Measurements from ENCODE around the gene GSE1. TPM values are rescaled to one million over a fixed set of nuclear protein-coding genes. Genes with fewer than 3 reads are reported as not detected.

GSE1 gene
- total RNA-seq, 3 donors from 2014 or later = 52.3 to 105 (median 60.7) TPM

DNA sequence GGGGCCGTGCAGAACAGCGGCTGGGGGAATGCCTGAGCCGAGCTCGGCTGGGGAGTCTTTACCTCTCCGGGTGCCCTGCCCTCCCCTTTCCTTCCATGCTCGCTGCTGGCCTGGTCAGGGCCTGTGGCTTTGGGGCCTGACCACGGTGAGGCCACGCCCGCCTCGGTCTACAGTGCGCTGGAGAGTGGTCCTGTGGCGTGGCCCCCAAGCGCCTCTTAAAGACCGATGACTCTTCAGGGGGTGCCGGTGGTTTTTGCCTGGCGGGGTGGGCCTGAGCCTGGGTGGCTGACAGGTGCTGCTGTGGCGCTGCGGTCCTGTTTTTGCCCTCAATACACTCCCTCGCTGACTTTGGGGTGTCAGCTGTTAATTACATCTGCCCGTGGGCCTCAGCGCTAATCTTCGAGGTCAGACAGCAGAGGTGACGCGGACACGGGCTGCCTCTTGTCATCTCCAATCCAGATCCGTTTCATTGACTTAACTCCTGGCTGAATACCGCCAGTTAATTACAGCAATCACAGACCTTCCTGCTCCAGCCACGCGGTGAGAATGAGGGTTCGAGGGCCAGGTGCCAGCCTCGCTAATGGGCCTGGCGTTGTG is 29.7 kb downstream of the GSE1 start:
- H3K4me1 ChIP-seq = peaks cover 0 to 19% of the 10 kb centered on the region in 2 donors
- H3K27ac ChIP-seq = no peak overlapping the region

DNA sequence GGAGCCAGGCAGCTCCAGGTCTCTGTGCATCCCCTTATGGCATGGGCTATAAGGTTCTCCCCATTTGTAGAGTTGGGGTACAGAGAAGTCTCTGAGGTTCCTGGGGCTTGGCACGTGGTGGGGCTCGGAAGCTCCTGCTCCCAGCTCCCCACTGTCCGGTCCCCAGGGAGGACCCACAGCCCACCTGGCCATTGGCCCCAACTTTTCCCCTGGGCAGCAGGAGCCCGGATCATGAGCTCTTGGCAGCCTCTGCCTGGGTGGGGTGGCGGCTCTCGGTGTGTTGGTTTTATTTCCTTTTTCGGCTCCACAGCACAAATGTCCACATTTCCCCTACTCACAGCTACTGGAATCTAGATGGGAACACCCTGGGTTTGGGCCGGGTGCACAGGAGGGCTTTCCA is 30.5 kb downstream of the GSE1 start:
- Histone ChIP-seq H3K36me3 (no peaks in the 10 kb centered on the region), H3K9me3 (no peaks in the 10 kb centered on the region), H3K4me3 (no peak overlapping the region), H3K27ac (no peak overlapping the region), H3K4me1 (peaks cover 0 to 19% of the 10 kb centered on the region in 2 donors), H3K27me3 (no peaks in the 10 kb centered on the region)
- intact Hi-C loops (cut with DNase I; ENCODE audit: low total_unique reads) = no loop called here
- DNase-seq (ENCODE audit: low spot score in 2 of 2) = no peak
- no peak for TF ChIP-seq POLR2AphosphoS5 (IDR thresholded peaks at IDR 0.05)
- TF ChIP-seq, protein P1, sequence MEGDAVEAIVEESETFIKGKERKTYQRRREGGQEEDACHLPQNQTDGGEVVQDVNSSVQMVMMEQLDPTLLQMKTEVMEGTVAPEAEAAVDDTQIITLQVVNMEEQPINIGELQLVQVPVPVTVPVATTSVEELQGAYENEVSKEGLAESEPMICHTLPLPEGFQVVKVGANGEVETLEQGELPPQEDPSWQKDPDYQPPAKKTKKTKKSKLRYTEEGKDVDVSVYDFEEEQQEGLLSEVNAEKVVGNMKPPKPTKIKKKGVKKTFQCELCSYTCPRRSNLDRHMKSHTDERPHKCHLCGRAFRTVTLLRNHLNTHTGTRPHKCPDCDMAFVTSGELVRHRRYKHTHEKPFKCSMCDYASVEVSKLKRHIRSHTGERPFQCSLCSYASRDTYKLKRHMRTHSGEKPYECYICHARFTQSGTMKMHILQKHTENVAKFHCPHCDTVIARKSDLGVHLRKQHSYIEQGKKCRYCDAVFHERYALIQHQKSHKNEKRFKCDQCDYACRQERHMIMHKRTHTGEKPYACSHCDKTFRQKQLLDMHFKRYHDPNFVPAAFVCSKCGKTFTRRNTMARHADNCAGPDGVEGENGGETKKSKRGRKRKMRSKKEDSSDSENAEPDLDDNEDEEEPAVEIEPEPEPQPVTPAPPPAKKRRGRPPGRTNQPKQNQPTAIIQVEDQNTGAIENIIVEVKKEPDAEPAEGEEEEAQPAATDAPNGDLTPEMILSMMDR (IDR thresholded peaks at IDR 0.05) = no peak
- no peak for TF ChIP-seq POLR2A (IDR thresholded peaks at IDR 0.05)

More for the DNA sequence above, 29.7 kb downstream of the GSE1 start:
- DNase-seq (ENCODE audit: low spot score in 2 of 2) = no peak
- no peak overlapping the region for H3K4me3 ChIP-seq
- no peaks in the 10 kb centered on the region for H3K9me3 ChIP-seq
- intact Hi-C loops (cut with DNase I; ENCODE audit: low total_unique reads) = no loop called here
- H3K36me3 ChIP-seq = no peaks in the 10 kb centered on the region
- no peaks in the 10 kb centered on the region for H3K27me3 ChIP-seq
- TF ChIP-seq, protein P1 (IDR thresholded peaks at IDR 0.05) = no peak
- no peak for TF ChIP-seq POLR2AphosphoS5 (IDR thresholded peaks at IDR 0.05)

DNA sequence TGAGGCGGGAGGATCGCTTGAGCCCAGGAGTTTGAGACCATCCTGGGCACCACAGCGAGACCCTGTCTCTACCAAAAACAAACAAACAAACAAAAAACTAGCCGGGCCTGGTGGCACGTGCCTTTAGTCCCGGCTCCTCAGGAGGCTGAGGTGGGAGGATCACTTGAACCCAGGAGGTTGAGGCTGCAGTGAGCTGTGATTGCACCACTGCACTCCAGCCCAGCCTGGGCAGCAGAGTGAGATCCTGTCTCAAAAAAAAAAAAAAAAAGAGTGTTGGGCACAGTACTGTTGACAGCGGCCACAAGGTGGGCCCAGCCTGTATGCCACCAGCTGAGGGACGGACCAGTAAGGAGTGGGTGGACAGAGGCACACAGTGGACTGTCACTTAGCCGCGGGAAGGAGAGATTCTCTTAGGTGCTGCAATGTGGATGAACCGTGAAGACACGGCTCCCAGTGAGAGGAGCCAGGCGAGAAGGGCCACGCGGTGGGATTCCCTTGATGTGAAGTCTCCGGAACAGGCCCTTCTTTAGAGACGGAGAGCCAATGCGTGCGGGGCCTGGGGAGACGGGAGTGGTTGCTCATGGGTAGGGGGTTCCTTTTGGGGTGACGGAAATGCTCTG is 31.1 kb downstream of the GSE1 start:
- no peaks in the 10 kb centered on the region for H3K27me3 ChIP-seq
- TF ChIP-seq POLR2AphosphoS5 (IDR thresholded peaks at IDR 0.05) (no peak), POLR2A (IDR thresholded peaks at IDR 0.05) (no peak)
- TF ChIP-seq, protein P1 (IDR thresholded peaks at IDR 0.05) = no peak
- no peak for DNase-seq (ENCODE audit: low spot score in 2 of 2)
- no peaks in the 10 kb centered on the region for H3K9me3 ChIP-seq
- H3K4me3 ChIP-seq = no peak overlapping the region
- peaks cover 0 to 18% of the 10 kb centered on the region in 2 donors for H3K4me1 ChIP-seq
- intact Hi-C loops (cut with DNase I; ENCODE audit: low total_unique reads) = no loop called here
- no peak overlapping the region for H3K27ac ChIP-seq
- H3K36me3 ChIP-seq = no peaks in the 10 kb centered on the region

DNA sequence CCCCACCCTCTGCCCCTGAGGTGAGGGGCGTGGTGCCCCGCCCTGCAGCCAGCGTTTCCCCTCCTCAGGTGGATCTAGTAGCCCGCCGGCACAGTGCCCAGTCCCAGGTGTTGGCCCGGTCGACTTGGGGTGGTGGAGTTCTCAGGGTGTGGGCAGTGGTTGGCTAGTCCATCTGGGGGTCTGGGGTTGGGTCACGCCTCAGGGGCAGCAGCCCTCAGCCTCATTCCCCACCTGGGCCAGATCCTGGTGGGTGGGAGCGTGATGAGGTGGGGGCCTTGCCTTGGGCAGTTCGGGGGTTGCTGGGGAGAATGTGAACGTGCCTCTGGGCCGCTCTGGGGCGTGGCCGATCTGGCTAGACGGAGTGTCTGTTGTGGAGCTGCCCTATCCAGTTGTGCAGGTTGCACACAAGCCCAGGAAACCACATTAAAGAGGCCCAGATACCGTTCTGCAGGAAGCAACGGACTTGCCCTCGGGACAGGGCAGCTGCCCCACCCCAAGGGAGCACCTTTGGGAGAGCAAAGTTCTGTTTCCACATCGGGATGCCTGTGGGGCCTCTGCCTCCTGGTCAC is 32.0 kb downstream of the GSE1 start:
- Histone ChIP-seq H3K9me3 (no peaks in the 10 kb centered on the region), H3K27ac (no peak overlapping the region), H3K27me3 (no peaks in the 10 kb centered on the region), H3K4me1 (peaks cover 0 to 10% of the 10 kb centered on the region in 2 donors), H3K36me3 (no peaks in the 10 kb centered on the region), H3K4me3 (no peak overlapping the region)
- DNase-seq (ENCODE audit: low spot score in 2 of 2) = no peak
- TF ChIP-seq, protein P1 (IDR thresholded peaks at IDR 0.05) = no peak
- TF ChIP-seq POLR2A (IDR thresholded peaks at IDR 0.05) (no peak), POLR2AphosphoS5 (IDR thresholded peaks at IDR 0.05) (no peak)
- intact Hi-C loops (cut with DNase I; ENCODE audit: low total_unique reads) = no loop called here

DNA sequence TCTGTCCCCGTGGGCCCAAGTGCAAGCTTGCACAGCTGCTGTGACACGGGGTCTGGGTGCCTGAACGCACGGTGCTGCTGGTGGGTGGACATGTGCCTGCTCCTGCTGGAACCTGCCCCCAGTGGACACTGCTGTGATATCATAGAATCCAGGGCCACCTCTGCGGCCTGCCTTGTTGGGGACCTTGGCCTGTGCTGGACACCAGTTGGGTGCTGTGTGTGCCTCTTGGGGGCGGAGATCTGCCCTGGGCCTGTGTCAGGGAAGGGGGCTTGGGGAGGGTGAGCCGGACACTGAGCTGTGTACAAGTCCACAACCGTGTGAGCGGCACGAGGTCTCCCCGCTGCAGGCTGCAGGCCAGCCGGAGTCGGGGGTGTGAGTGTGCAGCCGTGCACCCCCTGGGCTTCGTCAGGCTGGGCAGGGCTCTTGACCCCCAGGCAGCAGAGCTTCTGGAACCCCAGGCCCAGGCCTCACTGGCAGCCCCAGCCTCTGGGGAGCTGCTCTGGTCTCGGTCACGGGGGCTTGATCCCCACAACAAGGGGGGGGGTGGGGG is 33.3 kb downstream of the GSE1 start:
- TF ChIP-seq, protein P1 (IDR thresholded peaks at IDR 0.05) = no peak
- TF ChIP-seq POLR2A (IDR thresholded peaks at IDR 0.05) (no peak), POLR2AphosphoS5 (IDR thresholded peaks at IDR 0.05) (no peak)

More for the DNA sequence above, 33.3 kb downstream of the GSE1 start:
- H3K36me3 ChIP-seq = no peaks in the 10 kb centered on the region
- H3K4me3 ChIP-seq = no peak overlapping the region
- no peaks in the 10 kb centered on the region for H3K27me3 ChIP-seq
- no peak for DNase-seq (ENCODE audit: low spot score in 2 of 2)
- H3K4me1 ChIP-seq = peaks cover 0 to 7% of the 10 kb centered on the region in 2 donors
- H3K9me3 ChIP-seq = no peaks in the 10 kb centered on the region
- intact Hi-C loops (cut with DNase I; ENCODE audit: low total_unique reads) = no loop called here
- no peak overlapping the region for H3K27ac ChIP-seq

Measured in breast epithelium (tissue), 4 donors.